K562 (cell line): ENCODE results near the gene ZDHHC18. TPM values are rescaled to one million over a fixed set of nuclear protein-coding genes. Genes with fewer than 3 reads are reported as not detected.

Experiments
- ATF6 ChIP-seq: sonication (generic); formaldehyde crosslinking; IDR thresholded peaks from 2 replicates; pipeline ENCODE4 v1.4.0; 2020; ENCODE audit warnings: mild to moderate bottlenecking, missing genetic modification reagents
- CHCHD3 ChIP-seq: fragments of 250-450 bp; sonication (Bioruptor Pico); IDR thresholded peaks from 2 replicates; pipeline ENCODE4 v2.1.2; 2022; ENCODE audit warnings: mild to moderate bottlenecking
- FOXO4 ChIP-seq: fragments of 450-650 bp; formaldehyde crosslinking; IDR thresholded peaks from 2 replicates; pipeline ENCODE4 v1.4.0; 2020; ENCODE audit warnings: mild to moderate bottlenecking, moderate library complexity
- HMG20A ChIP-seq: fragments of 450-650 bp; formaldehyde crosslinking; conservative IDR thresholded peaks from 2 replicates; pipeline ENCODE4 v1.4.0; 2020; ENCODE audit warnings: mild to moderate bottlenecking, mixed read lengths
- SMC3 ChIP-seq: conservative IDR thresholded peaks from 2 replicates; pipeline ENCODE4 v1.6.1; 2011; ENCODE audit warnings: low read depth, low read length, improper control_type of control experiment; ENCODE audit not compliant: insufficient read depth
- SREBF1 ChIP-seq: fragments of 150-350 bp; IDR thresholded peaks from 2 replicates; pipeline ENCODE4 v1.6.1; 2014; ENCODE audit warnings: antibody characterized with exemption, low read depth, low read length, borderline replicate concordance
- TEAD4 ChIP-seq, 2 experiments: sonication (generic) in 1 of 2; formaldehyde crosslinking in 1 of 2; IDR thresholded peaks; 2 replicates each; pipeline versions ENCODE4 v1.6.1 to v1.8.0; 2012 to 2022; ENCODE audit warnings: borderline replicate concordance in 1 of 2, inconsistent platforms in 1 of 2, low read length in 1 of 2, mild to moderate bottlenecking in 1 of 2, missing genetic modification reagents in 1 of 2
- ZEB2 ChIP-seq: fragments of 450-650 bp; IDR thresholded peaks from 2 replicates; pipeline ENCODE4 v1.6.1; 2016
- ZNF41 ChIP-seq: fragments of 250-450 bp; sonication (Bioruptor Pico); conservative IDR thresholded peaks from 2 replicates; pipeline ENCODE4 v1.4.0; 2020; ENCODE audit warnings: mild to moderate bottlenecking
- ZNF444 ChIP-seq: fragments of 250-450 bp; sonication (Bioruptor Pico); IDR thresholded peaks from 2 replicates; pipeline ENCODE4 v1.4.0; 2020; ENCODE audit warnings: mild to moderate bottlenecking, moderate library complexity
- polyA plus RNA-seq, 8 experiments: library from polyadenylated mRNA; depleted of rRNA in 4 of 8; stranded (reverse) in 5 of 8; unstranded in 3 of 8; fragments of >200 nt; fragmentation: Nextera tagmentation in 2 of 8; fragmentation: Illumina TruSeq in 1 of 8; extraction: Ambion mirVana in 2 of 8; extraction: Trizol in 1 of 8; gene quantifications; 2 replicates each; pipeline versions ENCODE4 v1.2.1 to v1.2.3, GENCODE V29; 2011 to 2014; ENCODE audit warnings: inconsistent platforms in 1 of 8, missing spikeins in 1 of 8
- total RNA-seq, 7 experiments: library from RNA; depleted of rRNA in 6 of 7; stranded (reverse); fragments of >200 nt in 6 of 7; fragmentation: Illumina TruSeq in 2 of 7; extraction: Trizol in 2 of 7; gene quantifications; 2 replicates each; pipeline versions ENCODE4 v1.2.1 to v1.2.3, GENCODE V29; 2011 to 2021; ENCODE audit warnings: low replicate concordance in 1 of 7
- TF ChIP-seq, protein P1 (sequence below): sonication (generic); formaldehyde crosslinking; IDR thresholded peaks from 2 replicates; pipeline ENCODE4 v1.8.0; 2022; ENCODE audit warnings: mild to moderate bottlenecking, missing genetic modification reagents, borderline replicate concordance
- TF ChIP-seq, protein P2 (sequence below), 3 experiments: fragments of 200-800 bp in 1 of 3; sonication (Bioruptor generic) in 1 of 3; sonication (generic) in 1 of 3; formaldehyde crosslinking in 1 of 3; IDR thresholded peaks; 2 replicates each; pipeline versions ENCODE4 v1.6.1 to v1.8.0; 2016 to 2022; ENCODE audit warnings: mild to moderate bottlenecking in 2 of 3, missing compliant biosample characterization in 2 of 3, missing genetic modification characterization in 2 of 3, missing genetic modification reagents in 1 of 3
- TF ChIP-seq, protein P3 (sequence below): fragments of 250-450 bp; sonication (Bioruptor Pico); IDR thresholded peaks from 2 replicates; pipeline ENCODE4 v1.8.0; 2021; ENCODE audit warnings: moderate library complexity, mild to moderate bottlenecking, inconsistent platforms
- TF ChIP-seq, protein P4 (sequence below): fragments of 450-650 bp; formaldehyde crosslinking; IDR thresholded peaks from 2 replicates; pipeline ENCODE4 v1.4.0; 2020; ENCODE audit warnings: mild to moderate bottlenecking, moderate library complexity

The ZDHHC18 gene
- total and polyA plus RNA-seq, 9 of the 15 experiments (the other 6 are each of a cell fraction or from before 2014, with no cell fraction given), result 0.42 to 35.6 (median 15.8) TPM

- TF ChIP-seq TEAD4 (IDR thresholded peaks at IDR 0.05; ENCODE audit: low read length) (no peak), TEAD4 (CRISPR knock-in tag; IDR thresholded peaks at IDR 0.05; ENCODE audit: borderline replicate concordance) (no peak), SMC3 (0 out of 2 replicates have a peak, but pooled peaks have one; percentile 14), FOXO4 (CRISPR knock-in tag) (no peak), ZEB2 (no peak), ATF6 (peak; percentile 95), CHCHD3 (no peak), SREBF1 (0 out of 2 replicates have a peak, but pooled peaks have one; percentile 33), HMG20A (CRISPR knock-in tag) (no peak), ZNF444 (CRISPR knock-in tag) (no peak), ZNF41 (CRISPR knock-in tag) (no peak)
- TF ChIP-seq, protein P1, sequence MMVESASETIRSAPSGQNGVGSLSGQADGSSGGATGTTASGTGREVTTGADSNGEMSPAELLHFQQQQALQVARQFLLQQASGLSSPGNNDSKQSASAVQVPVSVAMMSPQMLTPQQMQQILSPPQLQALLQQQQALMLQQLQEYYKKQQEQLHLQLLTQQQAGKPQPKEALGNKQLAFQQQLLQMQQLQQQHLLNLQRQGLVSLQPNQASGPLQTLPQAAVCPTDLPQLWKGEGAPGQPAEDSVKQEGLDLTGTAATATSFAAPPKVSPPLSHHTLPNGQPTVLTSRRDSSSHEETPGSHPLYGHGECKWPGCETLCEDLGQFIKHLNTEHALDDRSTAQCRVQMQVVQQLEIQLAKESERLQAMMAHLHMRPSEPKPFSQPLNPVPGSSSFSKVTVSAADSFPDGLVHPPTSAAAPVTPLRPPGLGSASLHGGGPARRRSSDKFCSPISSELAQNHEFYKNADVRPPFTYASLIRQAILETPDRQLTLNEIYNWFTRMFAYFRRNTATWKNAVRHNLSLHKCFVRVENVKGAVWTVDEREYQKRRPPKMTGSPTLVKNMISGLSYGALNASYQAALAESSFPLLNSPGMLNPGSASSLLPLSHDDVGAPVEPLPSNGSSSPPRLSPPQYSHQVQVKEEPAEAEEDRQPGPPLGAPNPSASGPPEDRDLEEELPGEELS (CRISPR knock-in tag), result peak; percentile 87; the same call in 1 of the 2 replicates
- TF ChIP-seq, protein P2, sequence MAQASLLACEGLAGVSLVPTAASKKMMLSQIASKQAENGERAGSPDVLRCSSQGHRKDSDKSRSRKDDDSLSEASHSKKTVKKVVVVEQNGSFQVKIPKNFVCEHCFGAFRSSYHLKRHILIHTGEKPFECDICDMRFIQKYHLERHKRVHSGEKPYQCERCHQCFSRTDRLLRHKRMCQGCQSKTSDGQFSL (CRISPR knock-in tag; IDR thresholded peaks at IDR 0.05), result no peak
- TF ChIP-seq, protein P2 (tag; IDR thresholded peaks at IDR 0.05), result no peak
- TF ChIP-seq, protein P3, sequence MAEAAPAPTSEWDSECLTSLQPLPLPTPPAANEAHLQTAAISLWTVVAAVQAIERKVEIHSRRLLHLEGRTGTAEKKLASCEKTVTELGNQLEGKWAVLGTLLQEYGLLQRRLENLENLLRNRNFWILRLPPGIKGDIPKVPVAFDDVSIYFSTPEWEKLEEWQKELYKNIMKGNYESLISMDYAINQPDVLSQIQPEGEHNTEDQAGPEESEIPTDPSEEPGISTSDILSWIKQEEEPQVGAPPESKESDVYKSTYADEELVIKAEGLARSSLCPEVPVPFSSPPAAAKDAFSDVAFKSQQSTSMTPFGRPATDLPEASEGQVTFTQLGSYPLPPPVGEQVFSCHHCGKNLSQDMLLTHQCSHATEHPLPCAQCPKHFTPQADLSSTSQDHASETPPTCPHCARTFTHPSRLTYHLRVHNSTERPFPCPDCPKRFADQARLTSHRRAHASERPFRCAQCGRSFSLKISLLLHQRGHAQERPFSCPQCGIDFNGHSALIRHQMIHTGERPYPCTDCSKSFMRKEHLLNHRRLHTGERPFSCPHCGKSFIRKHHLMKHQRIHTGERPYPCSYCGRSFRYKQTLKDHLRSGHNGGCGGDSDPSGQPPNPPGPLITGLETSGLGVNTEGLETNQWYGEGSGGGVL (CRISPR knock-in tag), result no peak
- TF ChIP-seq, protein P4, sequence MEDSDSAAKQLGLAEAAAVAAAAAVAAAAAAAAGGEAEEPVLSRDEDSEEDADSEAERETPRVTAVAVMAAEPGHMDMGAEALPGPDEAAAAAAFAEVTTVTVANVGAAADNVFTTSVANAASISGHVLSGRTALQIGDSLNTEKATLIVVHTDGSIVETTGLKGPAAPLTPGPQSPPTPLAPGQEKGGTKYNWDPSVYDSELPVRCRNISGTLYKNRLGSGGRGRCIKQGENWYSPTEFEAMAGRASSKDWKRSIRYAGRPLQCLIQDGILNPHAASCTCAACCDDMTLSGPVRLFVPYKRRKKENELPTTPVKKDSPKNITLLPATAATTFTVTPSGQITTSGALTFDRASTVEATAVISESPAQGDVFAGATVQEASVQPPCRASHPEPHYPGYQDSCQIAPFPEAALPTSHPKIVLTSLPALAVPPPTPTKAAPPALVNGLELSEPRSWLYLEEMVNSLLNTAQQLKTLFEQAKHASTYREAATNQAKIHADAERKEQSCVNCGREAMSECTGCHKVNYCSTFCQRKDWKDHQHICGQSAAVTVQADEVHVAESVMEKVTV, result 0 out of 2 replicates have a peak, but pooled peaks have one; percentile 10
Measured at GRCh38 chr1:26864610-26865480, 38.4 kb downstream of the ZDHHC18 start (continued).
